Spleen (tissue), 7 donors: ENCODE data around the gene LRP1.

Experiments used
- POLR2A ChIP-seq, 3 donors: fragments of 450-650 bp; IDR thresholded peaks; one replicate each; pipeline ENCODE4 v1.5.1; 2017; ENCODE audit warnings: antibody characterized with exemption in 3 of 3, mild to moderate bottlenecking in 1 of 3
- POLR2AphosphoS5 ChIP-seq, 3 donors: sonication (generic); formaldehyde crosslinking; IDR thresholded peaks; one replicate each; pipeline ENCODE4 v1.5.1; 2017; ENCODE audit warnings: antibody characterized with exemption in 3 of 3
- TF ChIP-seq, protein P1 (sequence below), 11 experiments: fragments of 200-600 bp in 7 of 11; fragments of 450-650 bp in 4 of 11; sonication (generic) in 4 of 11; IDR thresholded peaks in 8 of 11; conservative IDR thresholded peaks in 3 of 11; 1 replicate in 7 of 11; 2 replicates in 4 of 11; pipeline versions ENCODE4 v1.4.0 to v1.8.0; 2016 to 2021; ENCODE audit warnings: antibody characterized with exemption in 11 of 11, inconsistent platforms in 4 of 11, mild to moderate bottlenecking in 1 of 11
- donor health status: DM: no; HTN: no; CAD: no; lungs with moderate emphysema.
- donor health status: DM: no; HTN: no; CAD: no.
- donor health status: DM: no; HTN: no; CAD: no.

- TF ChIP-seq, protein P1, sequence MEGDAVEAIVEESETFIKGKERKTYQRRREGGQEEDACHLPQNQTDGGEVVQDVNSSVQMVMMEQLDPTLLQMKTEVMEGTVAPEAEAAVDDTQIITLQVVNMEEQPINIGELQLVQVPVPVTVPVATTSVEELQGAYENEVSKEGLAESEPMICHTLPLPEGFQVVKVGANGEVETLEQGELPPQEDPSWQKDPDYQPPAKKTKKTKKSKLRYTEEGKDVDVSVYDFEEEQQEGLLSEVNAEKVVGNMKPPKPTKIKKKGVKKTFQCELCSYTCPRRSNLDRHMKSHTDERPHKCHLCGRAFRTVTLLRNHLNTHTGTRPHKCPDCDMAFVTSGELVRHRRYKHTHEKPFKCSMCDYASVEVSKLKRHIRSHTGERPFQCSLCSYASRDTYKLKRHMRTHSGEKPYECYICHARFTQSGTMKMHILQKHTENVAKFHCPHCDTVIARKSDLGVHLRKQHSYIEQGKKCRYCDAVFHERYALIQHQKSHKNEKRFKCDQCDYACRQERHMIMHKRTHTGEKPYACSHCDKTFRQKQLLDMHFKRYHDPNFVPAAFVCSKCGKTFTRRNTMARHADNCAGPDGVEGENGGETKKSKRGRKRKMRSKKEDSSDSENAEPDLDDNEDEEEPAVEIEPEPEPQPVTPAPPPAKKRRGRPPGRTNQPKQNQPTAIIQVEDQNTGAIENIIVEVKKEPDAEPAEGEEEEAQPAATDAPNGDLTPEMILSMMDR (IDR thresholded peaks at IDR 0.05 in 8 of 11, conservative IDR thresholded peaks at IDR 0.05 in 3 of 11) = no peak
- no peak for TF ChIP-seq POLR2AphosphoS5 (IDR thresholded peaks at IDR 0.05)
- no peak for TF ChIP-seq POLR2A (IDR thresholded peaks at IDR 0.05)
Measured at GRCh38 chr12:57201219-57201618, 72.9 kb downstream of the LRP1 start.
